ENCODE data around the gene KCNQ5.
"Not testable (repeated sequence)": the region's sequence is repeated elsewhere in the genome, so short reads cannot be mapped to it uniquely, and the experiment has no call there.

KCNQ5 gene

DNA sequence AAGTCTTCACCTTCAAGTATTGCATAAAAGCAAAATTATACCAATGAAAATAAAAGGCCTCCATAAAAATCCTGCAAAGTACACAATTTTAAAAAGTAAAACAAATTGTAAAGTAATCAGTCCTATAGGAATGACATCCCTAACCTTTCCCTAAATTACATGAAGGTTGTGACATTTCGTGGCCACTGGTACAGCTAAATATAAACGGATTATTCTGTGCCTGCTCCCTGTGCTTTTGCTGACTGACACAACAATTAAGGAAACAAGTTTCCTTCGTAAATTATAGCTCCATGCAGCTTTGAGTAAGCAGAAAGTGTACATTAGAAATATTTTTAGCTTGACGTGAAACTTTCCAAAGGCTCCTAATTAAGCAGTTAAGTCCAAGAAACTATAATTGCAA lies 222.8 kb downstream of the KCNQ5 start:
- DNase-seq (ENCODE audit: low read depth), result no peak

DNA sequence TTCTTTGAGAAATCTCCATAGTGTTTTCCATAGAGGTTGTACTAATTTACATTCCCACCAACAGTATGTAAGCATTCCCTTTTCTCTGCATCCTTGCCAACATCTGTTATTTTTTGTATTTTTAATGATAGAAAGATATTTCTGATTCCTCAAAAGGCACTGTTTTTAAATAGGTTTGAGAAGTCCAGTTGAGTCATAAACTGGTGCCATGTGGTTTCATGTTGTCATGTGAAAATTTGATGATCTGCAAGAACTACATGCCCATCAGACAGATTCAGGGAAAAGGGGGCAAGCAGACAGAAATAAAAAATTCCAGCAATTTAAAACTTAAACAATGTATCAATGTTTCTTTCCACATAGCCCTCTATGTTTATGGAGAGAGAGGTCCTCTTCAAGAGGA lies 227.5 kb downstream of the KCNQ5 start:
- DNase-seq (ENCODE audit: low read depth), result no peak

DNA sequence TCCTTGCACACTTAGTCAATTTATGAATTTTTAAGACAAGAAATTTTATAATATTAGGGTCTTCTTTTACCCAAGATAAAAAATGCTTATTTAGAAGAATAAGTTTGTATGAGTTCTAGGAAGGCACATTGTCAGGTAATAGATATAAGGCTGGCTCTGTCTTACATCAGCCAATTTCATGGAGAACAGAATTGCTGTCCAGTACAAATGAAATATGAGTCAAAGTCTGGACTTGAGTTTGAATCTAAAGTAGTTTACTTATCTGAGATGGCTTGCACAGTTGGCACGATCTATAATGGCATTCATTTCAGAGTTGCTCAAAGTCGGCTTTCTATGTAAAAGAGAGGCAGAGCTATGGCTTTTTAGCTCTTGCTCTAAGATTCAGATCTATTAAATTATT lies 228.2 kb downstream of the KCNQ5 start:
- DNase-seq (ENCODE audit: low read depth), result no peak

DNA sequence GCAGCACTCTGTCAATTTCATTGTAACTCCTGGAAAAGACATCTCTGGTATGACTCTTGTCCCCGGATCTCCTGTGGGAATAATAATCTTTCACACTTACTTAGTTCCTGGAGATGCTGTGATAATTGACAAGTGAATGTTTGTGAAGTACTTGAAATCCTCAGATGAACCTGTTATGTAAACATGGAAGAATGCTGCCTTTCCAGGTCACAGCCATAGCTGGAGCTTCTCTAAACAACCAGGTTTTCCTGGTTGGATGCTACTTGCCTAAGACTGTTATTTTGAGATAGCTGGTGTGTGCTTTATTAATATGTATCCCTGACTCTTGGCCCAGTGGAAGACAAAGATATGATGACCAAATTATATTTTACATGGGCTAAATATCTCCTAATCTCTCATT lies 228.6 kb downstream of the KCNQ5 start:
- no peak for DNase-seq (ENCODE audit: low read depth)

DNA sequence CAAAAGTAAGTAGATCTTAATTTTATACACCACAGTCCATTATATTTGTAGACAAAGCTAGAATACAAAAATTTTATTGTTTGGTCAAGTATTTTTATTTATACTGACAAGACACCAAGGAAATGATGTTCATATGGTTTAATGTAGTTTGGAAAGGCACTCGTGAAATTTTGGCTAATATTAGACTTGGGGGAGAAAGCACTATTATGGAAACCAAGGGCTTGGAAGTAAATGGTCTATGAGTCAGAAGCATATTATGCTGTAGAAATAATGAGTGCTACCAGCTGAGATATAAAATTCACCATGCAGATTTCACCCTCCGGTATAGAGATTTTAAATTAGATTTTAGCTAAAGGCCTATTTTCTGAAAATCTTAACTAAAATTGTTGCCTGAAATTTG lies 233.6 kb downstream of the KCNQ5 start:
- no peak for DNase-seq (ENCODE audit: low read depth)

DNA sequence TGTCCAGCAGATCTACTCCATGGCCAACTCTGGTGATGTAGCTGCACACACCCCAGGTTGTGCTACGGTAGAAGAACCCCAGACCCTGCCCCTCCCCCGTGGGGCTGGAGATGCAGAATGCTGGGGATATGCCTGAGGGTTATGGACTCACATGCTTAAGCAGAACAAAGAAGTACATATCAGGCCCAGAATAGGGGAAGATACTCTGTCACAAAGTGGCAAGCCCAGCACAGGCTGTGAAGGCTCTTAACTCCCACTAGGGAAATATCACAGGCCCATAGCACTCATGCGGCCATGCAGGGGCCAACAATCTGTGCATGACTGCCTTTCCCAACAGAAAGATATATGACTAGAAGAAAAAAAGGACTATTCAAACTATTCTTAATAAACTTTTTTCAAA lies 234.9 kb downstream of the KCNQ5 start:
- no peak for DNase-seq (ENCODE audit: low read depth)

DNA sequence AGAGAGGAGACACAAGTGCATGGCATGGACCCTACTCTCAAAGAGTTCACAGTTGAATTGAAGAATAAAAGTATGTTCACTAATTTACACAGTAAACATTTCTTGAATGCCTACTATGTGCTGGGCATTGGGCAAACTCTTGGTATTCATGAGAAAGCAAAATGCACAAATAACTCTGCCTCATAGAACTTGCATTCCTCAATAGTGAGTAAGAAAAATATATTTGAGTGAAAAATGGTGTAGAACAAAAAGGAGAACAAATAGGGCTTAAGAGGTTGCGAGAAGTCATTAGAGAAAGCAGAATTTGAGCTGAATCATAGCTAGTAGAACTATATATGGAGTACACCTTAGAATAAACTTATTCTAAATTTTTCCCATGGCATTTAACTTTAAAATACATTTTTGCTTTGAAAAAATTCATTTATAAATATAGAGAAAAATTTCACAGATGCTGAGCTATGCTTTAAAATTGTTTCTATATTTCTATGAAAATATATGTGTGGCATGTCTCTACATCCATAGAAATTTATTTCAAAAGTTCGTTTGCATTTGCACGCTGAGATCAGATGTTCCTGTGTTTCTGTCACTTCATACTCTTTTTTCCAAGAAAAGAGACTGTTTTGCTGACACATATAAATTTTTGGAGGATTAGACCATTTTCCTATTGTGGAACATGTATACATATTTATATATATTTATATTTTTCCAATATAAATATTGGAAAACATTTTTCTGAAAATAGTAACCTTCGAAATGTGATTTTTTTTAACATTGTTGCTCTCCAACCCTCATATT lies 236.1 kb downstream of the KCNQ5 start:
- no peak for DNase-seq (ENCODE audit: low read depth)

DNA sequence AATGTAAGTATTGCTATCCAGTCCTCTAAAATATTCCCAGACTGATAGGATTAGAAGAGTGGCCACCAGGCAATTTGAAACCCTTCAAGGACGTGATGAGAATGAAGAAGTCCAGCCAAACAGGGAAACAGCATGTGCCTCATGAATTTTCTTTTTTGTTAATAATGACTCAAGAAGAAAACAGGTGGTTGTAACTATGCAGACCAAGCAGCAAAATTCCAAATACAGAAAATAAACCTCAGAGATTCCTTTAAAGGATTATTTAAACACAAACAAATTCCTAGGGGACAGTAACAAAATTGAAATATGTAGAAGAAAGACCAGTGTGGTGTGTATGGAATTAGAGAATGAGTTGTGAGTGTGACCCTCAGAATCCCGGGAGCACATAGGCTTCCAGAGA lies 239.2 kb downstream of the KCNQ5 start:
- no peak for DNase-seq (ENCODE audit: low read depth)

DNA sequence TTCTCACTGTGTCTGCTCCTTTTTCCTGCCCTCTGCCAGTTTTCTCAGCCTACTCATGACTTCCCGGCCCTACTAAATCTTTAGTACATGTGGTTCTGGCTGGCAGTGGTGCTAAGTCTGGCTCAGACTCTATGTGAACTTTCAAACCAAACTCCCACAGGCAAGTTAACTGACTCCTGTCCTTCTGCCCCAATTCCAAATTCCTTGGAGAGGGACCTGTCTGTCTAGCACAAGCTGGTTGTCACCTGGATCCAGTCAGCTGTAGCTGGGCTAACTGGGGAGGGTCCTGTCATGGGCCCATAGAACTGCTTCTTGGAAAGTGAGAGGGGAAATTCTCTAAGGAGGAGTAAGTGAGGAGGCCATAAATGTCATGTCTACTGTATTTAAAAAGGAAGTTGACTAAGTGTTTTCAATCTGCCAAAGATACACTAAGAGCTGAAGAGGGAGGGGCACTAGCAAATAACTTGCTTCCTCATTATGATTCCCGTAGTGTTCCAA lies 240.1 kb downstream of the KCNQ5 start:
- no peak for DNase-seq (ENCODE audit: low read depth)

DNA sequence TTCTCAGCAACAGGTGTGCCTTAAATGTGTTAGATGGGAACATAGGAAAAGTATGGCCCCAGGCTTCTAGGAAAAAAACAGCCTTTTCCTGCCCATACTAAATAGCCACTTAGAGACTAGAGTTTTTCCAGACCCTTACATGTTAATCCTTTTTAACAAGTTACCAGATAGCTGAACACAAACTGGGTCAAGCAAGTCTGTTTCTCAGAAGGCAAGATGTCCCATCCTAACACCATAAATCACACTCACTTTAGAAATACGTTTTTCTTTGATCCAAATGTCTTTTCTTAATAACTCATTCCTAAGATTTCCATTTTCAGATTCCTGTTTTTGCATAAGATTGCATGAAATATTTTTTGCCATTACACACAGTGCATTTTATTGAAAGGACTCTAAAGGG lies 241.3 kb downstream of the KCNQ5 start:
- DNase-seq (ENCODE audit: low read depth), result no peak

DNA sequence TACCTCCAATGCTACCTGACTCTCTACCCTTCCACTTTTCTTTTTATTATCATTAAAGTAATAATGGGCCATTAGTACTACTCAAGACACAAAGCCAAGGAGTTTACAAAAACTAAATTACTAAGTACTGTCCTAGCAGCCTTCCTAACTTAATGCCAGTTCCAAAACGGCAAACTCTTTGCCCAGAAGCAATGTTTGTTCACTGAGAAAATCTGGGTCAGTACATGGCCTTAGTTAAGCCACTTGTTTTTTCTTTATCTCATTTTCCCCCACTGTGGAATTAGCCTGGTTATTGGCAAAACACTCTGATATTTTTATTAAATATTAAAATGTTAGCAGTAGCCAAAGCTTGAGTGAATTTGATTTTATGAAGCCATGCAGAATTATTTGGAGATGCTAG lies 242.4 kb downstream of the KCNQ5 start:
- no peak for DNase-seq (ENCODE audit: low read depth)

DNA sequence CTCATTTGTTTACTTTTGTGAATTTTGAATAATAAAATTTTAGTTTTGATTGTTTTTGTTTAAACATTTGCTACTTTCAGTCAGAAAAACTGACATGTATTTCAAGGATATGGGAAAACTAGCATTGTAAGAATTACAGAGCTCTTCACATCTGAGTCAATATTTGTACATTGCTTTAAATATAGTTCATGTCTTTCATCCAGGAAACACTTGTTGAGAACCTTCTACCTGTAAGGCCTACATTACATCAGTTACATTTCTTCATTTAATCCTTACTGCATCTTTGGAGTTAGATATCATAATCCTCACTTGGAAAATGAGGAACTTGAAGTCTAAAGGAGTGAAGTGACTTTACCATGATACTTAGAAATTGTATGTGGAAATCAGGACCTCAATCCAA lies 242.9 kb downstream of the KCNQ5 start:
- no peak for DNase-seq (ENCODE audit: low read depth)

DNA sequence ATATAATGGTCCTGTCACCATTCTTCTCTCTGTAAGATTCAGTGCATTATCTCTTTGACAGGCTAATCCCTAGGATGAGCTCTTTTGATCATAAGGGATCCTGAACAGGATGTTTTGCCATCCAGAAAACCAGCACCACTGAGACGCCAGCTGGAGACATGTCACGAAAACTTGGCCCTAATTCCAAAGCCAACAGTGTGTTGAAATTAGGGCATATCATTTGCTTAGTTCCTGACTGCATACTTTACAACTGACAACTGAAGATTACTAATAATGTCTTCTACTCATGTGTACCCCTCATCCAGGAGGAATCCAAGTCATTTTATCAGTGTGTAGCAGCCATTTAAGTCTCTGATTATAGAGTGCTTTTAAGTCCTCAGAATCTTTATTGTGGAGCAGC lies 243.6 kb downstream of the KCNQ5 start:
- no peak for DNase-seq (ENCODE audit: low read depth)

DNA sequence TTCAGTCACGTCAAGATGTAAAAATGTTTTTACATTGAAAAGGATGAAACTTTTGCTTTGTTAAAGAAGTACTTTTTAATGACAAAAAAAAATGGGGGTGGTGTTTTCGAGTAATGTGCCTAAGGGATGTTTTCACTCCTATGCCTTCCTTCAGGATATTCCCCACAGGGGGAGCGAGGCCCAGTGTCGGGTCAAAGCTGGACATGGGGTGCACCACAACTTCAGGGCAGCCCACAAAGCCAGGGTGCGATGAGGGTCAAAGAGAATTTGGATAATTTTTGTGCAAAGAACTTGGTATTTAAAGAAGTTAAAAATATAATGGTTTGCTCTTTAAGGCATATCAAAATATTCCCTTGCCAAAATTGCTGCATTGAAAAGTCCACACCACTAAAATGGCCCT lies 247.8 kb downstream of the KCNQ5 start:
- no peak for DNase-seq (ENCODE audit: low read depth)

DNA sequence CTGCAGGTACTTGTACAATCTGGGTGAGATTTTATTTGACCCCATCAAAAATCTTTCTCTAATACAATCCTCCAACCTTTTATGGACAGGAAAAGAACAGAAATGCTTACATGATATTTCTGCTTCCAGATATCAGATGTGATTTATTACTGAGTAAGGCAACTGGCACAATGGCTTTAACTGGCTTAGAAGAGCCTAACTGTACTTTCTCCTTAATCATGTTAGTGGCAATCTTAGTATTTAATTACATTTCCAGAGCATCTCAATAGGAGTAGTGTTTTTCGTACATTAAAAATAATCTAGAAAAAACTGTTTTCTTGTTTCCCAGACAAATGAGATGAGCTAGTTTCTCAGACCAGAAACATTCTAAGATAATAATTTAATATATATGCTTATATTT lies 251.6 kb downstream of the KCNQ5 start:
- no peak for DNase-seq (ENCODE audit: low read depth)

DNA sequence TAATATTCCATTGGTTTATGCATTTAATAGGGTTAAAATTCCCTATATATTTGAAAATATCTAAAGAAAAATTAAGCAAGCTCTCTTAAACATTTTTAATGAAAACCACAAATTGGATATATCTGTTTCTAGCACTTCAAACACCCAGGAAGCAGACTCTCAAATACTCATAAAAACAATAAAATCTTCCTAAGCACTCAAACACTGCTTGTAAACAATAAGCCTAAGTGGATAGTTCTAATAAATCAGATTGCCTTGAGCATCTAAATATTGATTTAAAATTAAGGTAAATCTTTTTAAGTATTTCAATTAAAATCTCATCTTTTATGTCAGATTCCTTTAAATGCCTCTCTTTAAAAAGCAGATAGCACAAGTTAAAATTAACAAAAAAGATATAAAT lies 254.4 kb downstream of the KCNQ5 start:
- no peak for DNase-seq (ENCODE audit: low read depth)

DNA sequence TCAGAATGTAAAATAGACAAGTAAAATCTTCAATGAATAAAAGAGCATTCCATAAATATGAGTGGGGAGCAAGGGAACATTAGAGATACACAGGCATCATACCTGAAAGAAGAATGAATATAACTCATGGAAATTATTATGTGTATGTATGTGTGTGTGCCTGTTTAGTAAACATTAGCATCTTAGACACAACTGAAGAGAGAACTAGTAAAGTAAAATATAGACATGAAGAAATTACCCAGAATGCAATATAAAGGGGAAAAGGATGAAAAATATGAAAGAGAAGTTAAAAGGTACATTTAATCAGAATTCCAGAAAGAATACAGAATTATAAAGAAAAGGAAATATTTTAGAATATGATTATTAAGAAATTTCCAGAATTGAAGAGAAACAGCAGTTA lies 264.3 kb downstream of the KCNQ5 start:
- DNase-seq (ENCODE audit: low read depth), result no peak

DNA sequence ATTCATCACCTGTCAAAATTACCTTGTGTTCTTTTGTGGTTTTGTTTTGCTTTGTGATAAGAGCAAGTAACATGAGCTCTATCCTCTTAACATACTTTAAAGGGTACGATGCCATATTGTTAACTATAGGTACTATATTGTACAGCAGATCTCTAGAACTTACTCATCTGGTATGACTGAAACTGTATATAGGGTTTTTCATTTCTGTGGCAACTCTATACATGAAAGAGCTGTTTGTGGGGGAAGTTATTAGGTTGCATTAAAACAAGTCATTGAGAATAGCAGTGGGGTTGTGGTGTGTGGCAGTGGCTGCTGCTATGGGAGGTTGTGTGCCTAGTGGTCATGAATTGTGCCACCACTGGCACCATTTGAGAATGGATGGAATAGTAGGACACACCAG lies 268.4 kb downstream of the KCNQ5 start:
- no peak for DNase-seq (ENCODE audit: low read depth)

DNA sequence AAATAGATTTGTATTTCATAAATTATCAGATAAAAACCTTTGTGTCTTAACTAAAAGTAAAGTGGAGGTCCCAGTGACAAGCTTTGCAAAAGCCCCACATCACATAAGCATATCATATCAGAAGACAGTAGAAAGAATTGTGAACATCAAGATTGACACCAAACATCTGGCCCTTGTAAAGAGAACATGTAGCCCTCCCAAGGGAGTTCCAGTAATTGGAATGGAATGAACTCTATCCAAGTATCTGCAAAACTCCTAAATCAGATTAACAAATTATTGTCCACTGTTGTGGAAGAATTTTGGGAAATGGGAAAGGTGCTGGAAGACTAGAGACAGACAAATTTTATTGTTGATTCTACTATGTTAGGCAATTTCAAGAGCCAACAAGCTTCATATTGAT lies 268.8 kb downstream of the KCNQ5 start:
- no peak for DNase-seq (ENCODE audit: low read depth)

DNA sequence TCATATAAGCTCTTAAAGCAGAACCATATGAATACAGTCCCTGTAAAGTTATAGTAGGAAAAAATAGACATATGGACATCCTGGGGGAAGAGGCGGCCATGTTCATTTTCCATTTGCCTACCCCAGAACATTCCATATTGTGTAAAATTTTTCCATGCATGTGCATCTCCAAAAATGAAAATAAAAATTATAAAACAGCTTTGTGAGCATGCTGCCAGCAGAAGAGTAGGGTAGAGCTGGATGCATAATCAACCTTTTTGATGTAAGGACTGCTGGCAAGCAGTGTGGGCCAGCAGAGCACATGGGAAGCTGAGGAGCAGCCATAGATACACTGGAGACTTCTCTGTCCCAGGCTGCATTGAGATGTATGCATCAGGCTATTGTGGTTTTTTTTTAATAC lies 271.0 kb downstream of the KCNQ5 start:
- no peak for DNase-seq (ENCODE audit: low read depth)

DNA sequence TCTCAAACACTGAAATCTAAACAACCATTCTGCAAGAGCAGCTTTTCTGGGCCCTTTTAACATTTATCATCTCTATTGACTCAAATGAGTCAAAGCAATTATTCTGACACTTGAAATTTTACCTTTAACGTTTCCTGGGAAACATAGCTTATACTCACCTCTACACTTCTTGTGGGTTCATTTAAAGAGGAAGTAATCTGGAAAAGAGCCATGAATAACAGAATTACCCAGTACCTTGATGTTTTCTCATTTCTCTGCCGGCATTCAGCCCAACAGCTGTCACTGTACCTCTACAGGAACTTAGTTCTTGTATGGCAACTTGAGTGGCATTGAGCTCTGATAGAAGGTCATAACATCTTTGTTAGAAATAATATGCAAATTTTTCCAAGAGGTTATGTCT lies 272.2 kb downstream of the KCNQ5 start:
- no peak for DNase-seq (ENCODE audit: low read depth)

DNA sequence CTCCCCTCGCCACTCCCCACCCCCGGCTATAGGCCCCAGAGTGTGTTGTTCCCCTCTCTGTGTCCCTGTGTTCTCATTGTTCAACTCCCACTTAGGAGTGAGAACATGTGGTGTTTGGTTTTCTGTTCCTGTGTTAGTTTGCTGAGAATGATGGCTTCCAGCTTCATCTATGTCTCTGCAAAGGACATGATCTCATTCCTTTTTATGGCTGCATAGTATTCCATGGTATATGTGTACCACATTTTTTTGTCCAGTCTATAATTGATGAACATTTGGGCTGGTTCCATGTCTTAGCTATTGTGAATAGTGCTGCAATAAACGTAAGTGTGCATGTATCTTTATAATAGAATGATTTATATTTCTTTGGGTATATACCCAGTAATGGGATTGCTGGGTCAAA lies 276.4 kb downstream of the KCNQ5 start:
- DNase-seq (ENCODE audit: low read depth), result not testable (repeated sequence)

DNA sequence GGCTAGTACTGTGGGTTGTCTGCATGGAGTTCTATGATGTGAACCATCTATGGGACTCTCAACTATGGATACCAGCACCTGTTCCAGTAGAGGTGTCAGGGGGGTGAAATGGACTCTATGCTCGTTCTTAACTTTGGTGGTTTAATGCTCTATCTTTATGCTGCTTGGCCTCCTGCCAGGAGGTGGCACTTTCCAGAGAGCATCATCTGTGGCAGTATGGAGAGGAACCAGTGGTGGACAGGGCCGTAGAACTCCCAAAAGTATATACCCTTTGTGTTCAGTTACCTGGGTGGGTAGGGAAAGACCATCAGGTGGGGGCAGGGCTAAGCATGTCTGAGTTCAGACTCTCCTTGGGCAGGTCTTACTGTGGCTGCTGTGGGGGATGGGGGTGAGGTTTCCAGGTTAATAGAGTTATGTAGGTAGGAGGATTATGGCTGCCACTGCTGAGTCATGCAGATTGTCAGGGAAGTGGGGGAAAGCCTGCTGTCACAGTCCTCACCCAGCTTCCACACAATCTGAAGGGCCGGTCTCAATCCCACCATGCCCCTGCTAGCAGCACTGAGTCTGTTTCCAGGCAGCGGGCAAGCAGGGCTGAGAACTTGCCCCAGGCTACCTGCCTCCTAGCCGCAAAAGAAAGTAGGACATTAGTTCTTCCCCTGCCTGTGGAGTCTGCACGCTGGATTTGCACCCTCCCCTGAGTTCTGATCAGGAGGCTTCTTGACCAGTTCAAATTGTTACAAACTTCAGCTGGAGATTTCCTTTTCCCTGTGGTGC lies 284.0 kb downstream of the KCNQ5 start:
- no peak for DNase-seq (ENCODE audit: low read depth)
